ENCODE data around the gene UROC1. TPM values are rescaled to one million over a fixed set of nuclear protein-coding genes. Genes with fewer than 3 reads are reported as not detected.

The UROC1 gene
- total and polyA plus RNA-seq, 2 of the 4 experiments (the other 2 are of a cell fraction), result not detected

GRCh38 chr3:126459111-126459762 is 58.3 kb downstream of the UROC1 start:
- Histone ChIP-seq H2AFZ (replicated peaks; ENCODE audit: low read length, poor library complexity) (no peak overlapping the region), H3K9ac (ENCODE audit: low read depth, low read length) (no peak overlapping the region), H3K14ac (replicated peaks; ENCODE audit: low read depth, low read length) (no peak overlapping the region), H3K36me3 (ENCODE audit: control insufficient read depth, insufficient read depth, low read length) (peaks cover 55% of the 10 kb centered on the region), H3K18ac (ENCODE audit: low read depth, low read length) (no peak overlapping the region), H4K20me1 (ENCODE audit: insufficient read depth, low read length) (peaks cover 21% of the 10 kb centered on the region), H4K5ac (ENCODE audit: low read depth, low read length) (no peak overlapping the region), H3K4me2 (ENCODE audit: low read depth, low read length) (no peak overlapping the region), H3K79me1 (ENCODE audit: low read depth in 1 of 2, low read length in 2 of 2) (peaks cover 28 to 43% of the 10 kb centered on the region in 2 experiments), H3K4me1 (ENCODE audit: control insufficient read depth, insufficient read depth, low read length) (no peaks in the 10 kb centered on the region), H2BK15ac (ENCODE audit: low read depth, low read length) (no peak overlapping the region), H2BK20ac (ENCODE audit: low read depth, low read length) (no peak overlapping the region), H3K56ac (ENCODE audit: extremely low read depth, insufficient read depth, low read length) (no peak overlapping the region), H3K4ac (ENCODE audit: low read depth, low read length) (no peak overlapping the region), H3K4me3 (ENCODE audit: insufficient read depth, low read depth, low read length) (no peak overlapping the region), H3K23ac (ENCODE audit: low read depth, low read length) (no peak overlapping the region), H4K91ac (ENCODE audit: insufficient read depth, low read depth, low read length) (no peak overlapping the region), H2BK5ac (ENCODE audit: low read depth, low read length, poor library complexity, severe bottlenecking) (no peak overlapping the region), H3K27me3 (ENCODE audit: control insufficient read depth, insufficient read depth, low read length) (no peaks in the 10 kb centered on the region), H2BK120ac (ENCODE audit: low read depth, low read length) (no peak overlapping the region), H4K8ac (ENCODE audit: low read depth in 2 of 2, low read length in 2 of 2) (no peak overlapping the region), H2AK9ac (replicated peaks; ENCODE audit: low read depth, low read length, poor library complexity) (no peak overlapping the region), H3K9me3 (ENCODE audit: control insufficient read depth, insufficient read depth, low read length) (no peaks in the 10 kb centered on the region), H3K9me1 (ENCODE audit: insufficient read depth, low read length) (no peaks in the 10 kb centered on the region; the same call in 1 of the 2 replicates), H3K27ac (ENCODE audit: insufficient read depth, low read length) (no peak overlapping the region), H2AK5ac (ENCODE audit: low read depth, low read length) (no peak overlapping the region)
- ATAC-seq (ENCODE audit: low read depth) (no peak), DNase-seq (no peak)
- in situ Hi-C loops (cut with MboI; ENCODE audit: low sequenced_read_pairs) (no loop called here), dilution Hi-C loops (cut with HindIII; ENCODE audit: low sequenced_read_pairs, unreplicated experiment) (no loop called here), intact Hi-C loops (cut with micrococcal nuclease) (no loop called here)
- 91% methylated on average over 6 of the region's 7 CpGs; no CpG with 5 or more reads in 1 of the 2 experiments for WGBS, 2 experiments (ENCODE audit: extremely low coverage in 2 of 2, insufficient read length in 1 of 2)
- TF ChIP-seq CHD1 (IDR thresholded peaks at IDR 0.05; ENCODE audit: low read depth, low read length) (no peak), RAD21 (IDR thresholded peaks at IDR 0.05; ENCODE audit: low read length) (no peak), BHLHE40 (IDR thresholded peaks at IDR 0.05; ENCODE audit: low read depth, low read length) (no peak), FOS (IDR thresholded peaks at IDR 0.05; ENCODE audit: low read depth, low read length) (no peak), RFX5 (IDR thresholded peaks at IDR 0.05; ENCODE audit: low read depth, low read length) (no peak), POLR2A (IDR thresholded peaks at IDR 0.05; ENCODE audit: low read depth, low read length) (no peak), MAZ (IDR thresholded peaks at IDR 0.05; ENCODE audit: borderline replicate concordance, low read depth, low read length) (no peak)
- TF ChIP-seq, protein P1, sequence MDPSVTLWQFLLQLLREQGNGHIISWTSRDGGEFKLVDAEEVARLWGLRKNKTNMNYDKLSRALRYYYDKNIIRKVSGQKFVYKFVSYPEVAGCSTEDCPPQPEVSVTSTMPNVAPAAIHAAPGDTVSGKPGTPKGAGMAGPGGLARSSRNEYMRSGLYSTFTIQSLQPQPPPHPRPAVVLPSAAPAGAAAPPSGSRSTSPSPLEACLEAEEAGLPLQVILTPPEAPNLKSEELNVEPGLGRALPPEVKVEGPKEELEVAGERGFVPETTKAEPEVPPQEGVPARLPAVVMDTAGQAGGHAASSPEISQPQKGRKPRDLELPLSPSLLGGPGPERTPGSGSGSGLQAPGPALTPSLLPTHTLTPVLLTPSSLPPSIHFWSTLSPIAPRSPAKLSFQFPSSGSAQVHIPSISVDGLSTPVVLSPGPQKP (IDR thresholded peaks at IDR 0.05; ENCODE audit: borderline replicate concordance, low read depth, low read length), result no peak
- BruUV-seq (replicated peaks), result no TSS peak
- ChIA-PET CTCF (no interaction called here), POLR2A (ENCODE audit: unreplicated experiment) (no interaction called here)
